ENCODE measurements around the gene PSMD4.
"Not testable (repeated sequence)": the region's sequence is repeated elsewhere in the genome, so short reads cannot be mapped to it uniquely, and the experiment has no call there.

PSMD4 gene

GRCh38 chr1:151254217-151255213, at the start of gene PSMD4:
Gene PSMD4 (plus strand): TSS chr1:151254734. CDS start chr1:151254783, 49 bp downstream.
- peak; percentile 71 to 86 (median 86) for DNase-seq (ENCODE audit: low read depth in 3 of 3)

GRCh38 chr1:151205381-151205965, 49.1 kb upstream of the PSMD4 start:
- DNase-seq (ENCODE audit: low read depth in 3 of 3) = not testable (repeated sequence)

GRCh38 chr1:151210830-151211229, 43.7 kb upstream of the PSMD4 start:
- no peak for DNase-seq (ENCODE audit: low read depth in 3 of 3)

- DNase-seq (ENCODE audit: low read depth in 3 of 3) = no peak
Observed at GRCh38 chr1:151211972-151212705, 42.4 kb upstream of the PSMD4 start.

GRCh38 chr1:151213560-151213959, 41.0 kb upstream of the PSMD4 start:
- no peak for DNase-seq (ENCODE audit: low read depth in 3 of 3)

GRCh38 chr1:151221616-151222015, 32.9 kb upstream of the PSMD4 start:
- DNase-seq (ENCODE audit: low read depth in 3 of 3) = no peak

GRCh38 chr1:151222130-151222529, 32.4 kb upstream of the PSMD4 start:
- no peak for DNase-seq (ENCODE audit: low read depth in 3 of 3)

- no peak for DNase-seq (ENCODE audit: low read depth in 3 of 3)
Observed at GRCh38 chr1:151235235-151235634, 19.3 kb upstream of the PSMD4 start.

- no peak for DNase-seq (ENCODE audit: low read depth in 3 of 3)
Observed at GRCh38 chr1:151237678-151238466, 16.7 kb upstream of the PSMD4 start.

- no peak for DNase-seq (ENCODE audit: low read depth in 3 of 3)
Observed at GRCh38 chr1:151238467-151238739, 16.1 kb upstream of the PSMD4 start.

- DNase-seq (ENCODE audit: low read depth in 3 of 3) = no peak
Observed at GRCh38 chr1:151242442-151242841, 12.1 kb upstream of the PSMD4 start.

- DNase-seq (ENCODE audit: low read depth in 3 of 3) = no peak
Observed at GRCh38 chr1:151243683-151244216, 10.8 kb upstream of the PSMD4 start.

GRCh38 chr1:151246786-151247185, 7.7 kb upstream of the PSMD4 start:
- DNase-seq (ENCODE audit: low read depth in 3 of 3) = no peak

GRCh38 chr1:151251656-151252470, 2.7 kb upstream of the PSMD4 start:
- peak in 2 of 3 experiments; percentile 26 to 53 for DNase-seq (ENCODE audit: low read depth in 3 of 3)

- no peak for DNase-seq (ENCODE audit: low read depth in 3 of 3)
Observed at GRCh38 chr1:151255381-151255780, 847 bp downstream of the PSMD4 start.

GRCh38 chr1:151259351-151259750, 4.8 kb downstream of the PSMD4 start:
- DNase-seq (ENCODE audit: low read depth in 3 of 3) = no peak

- DNase-seq (ENCODE audit: low read depth in 3 of 3) = no peak
Observed at GRCh38 chr1:151265446-151266236, 11.1 kb downstream of the PSMD4 start.

- no peak for DNase-seq (ENCODE audit: low read depth in 3 of 3)
Observed at GRCh38 chr1:151266315-151266714, 11.8 kb downstream of the PSMD4 start.

GRCh38 chr1:151266821-151267220, 12.3 kb downstream of the PSMD4 start:
- no peak for DNase-seq (ENCODE audit: low read depth in 3 of 3)

- DNase-seq (ENCODE audit: low read depth in 3 of 3) = no peak
Observed at GRCh38 chr1:151267760-151268159, 13.2 kb downstream of the PSMD4 start.
